Measurements from ENCODE around the gene MPZL3.
A peak's percentile ranks its signal among the peaks of the same experiment; 100 is the strongest.

DNA sequence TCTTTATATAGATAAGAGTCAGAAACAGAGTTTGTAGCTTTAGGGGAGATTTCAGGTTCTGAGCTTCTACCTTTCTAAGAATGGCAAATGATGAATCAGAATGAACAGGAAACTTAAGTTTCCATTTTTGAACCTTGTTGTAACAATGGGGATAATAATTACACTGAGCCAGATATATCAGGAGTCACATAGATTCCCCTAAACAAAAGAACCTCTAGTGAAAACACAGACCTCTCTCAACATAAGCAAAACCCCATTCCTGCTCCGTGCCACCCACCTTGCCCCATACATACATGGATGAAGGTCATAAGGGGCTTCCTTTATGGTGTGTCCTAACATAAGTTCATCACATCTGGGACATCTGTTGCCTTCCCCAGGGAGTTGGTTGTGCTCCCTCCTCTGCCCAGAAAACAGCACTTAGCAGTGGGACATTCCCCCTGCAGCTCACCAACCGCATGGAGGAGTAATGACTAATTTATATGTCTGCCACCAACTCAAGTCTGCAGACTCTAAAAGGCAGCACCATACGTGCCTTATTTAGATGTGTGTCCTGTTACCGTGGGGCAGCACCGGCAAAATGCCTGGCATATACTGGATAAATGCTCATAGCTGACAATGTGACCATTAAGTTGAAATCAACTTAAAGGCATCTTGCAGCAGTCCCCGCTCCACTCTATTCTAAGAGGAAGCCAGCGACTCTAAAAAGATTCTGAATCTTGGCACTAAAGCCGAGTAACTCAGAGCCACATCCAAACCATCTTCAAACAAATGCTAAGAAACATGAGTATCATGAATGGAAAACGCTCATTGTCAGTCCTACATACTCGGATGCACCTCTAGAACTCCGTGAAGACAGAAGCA lies 35.3 kb downstream of the MPZL3 start:
- TF ChIP-seq, protein P1, sequence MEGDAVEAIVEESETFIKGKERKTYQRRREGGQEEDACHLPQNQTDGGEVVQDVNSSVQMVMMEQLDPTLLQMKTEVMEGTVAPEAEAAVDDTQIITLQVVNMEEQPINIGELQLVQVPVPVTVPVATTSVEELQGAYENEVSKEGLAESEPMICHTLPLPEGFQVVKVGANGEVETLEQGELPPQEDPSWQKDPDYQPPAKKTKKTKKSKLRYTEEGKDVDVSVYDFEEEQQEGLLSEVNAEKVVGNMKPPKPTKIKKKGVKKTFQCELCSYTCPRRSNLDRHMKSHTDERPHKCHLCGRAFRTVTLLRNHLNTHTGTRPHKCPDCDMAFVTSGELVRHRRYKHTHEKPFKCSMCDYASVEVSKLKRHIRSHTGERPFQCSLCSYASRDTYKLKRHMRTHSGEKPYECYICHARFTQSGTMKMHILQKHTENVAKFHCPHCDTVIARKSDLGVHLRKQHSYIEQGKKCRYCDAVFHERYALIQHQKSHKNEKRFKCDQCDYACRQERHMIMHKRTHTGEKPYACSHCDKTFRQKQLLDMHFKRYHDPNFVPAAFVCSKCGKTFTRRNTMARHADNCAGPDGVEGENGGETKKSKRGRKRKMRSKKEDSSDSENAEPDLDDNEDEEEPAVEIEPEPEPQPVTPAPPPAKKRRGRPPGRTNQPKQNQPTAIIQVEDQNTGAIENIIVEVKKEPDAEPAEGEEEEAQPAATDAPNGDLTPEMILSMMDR (IDR thresholded peaks at IDR 0.05; ENCODE audit: low read depth, low read length) = peak; percentile 26; the same call in 1 of the 2 replicates
- no peak for TF ChIP-seq EZH2phosphoT487 (IDR thresholded peaks at IDR 0.05; ENCODE audit: low read depth)

Measured in OCI-LY3 (cell line).